HG02870 (cell line): ENCODE measurements around the gene SH2B2.

Experiments used
- ATAC-seq: cut with Tn5 transposase; IDR thresholded peaks from one replicate; pipeline ENCODE4 v1.9.1; 2021; ENCODE audit warnings: mild to moderate bottlenecking, moderate library complexity; ENCODE audit not compliant: unreplicated experiment

The SH2B2 gene

GRCh38 chr7:102286237-102287110 lies at the start of gene SH2B2:
SH2B2 (plus strand) TSS chr7:102286868; CDS start chr7:102300551, 13,683 bp downstream.
- ATAC-seq: no peak

GRCh38 chr7:102239206-102239820 lies 47.4 kb upstream of the SH2B2 start:
- no peak for ATAC-seq

- no peak for ATAC-seq
Measured at GRCh38 chr7:102241431-102241830, 45.2 kb upstream of the SH2B2 start.

GRCh38 chr7:102244601-102245000 lies 42.1 kb upstream of the SH2B2 start:
- ATAC-seq: no peak

GRCh38 chr7:102248081-102248455 lies 38.6 kb upstream of the SH2B2 start:
- ATAC-seq: no peak

GRCh38 chr7:102248456-102249395 lies 37.9 kb upstream of the SH2B2 start:
- no peak for ATAC-seq

- no peak for ATAC-seq
Measured at GRCh38 chr7:102251531-102252365, 34.9 kb upstream of the SH2B2 start.

- ATAC-seq: no peak
Measured at GRCh38 chr7:102252366-102252982, 34.2 kb upstream of the SH2B2 start.

GRCh38 chr7:102253066-102253972 lies 33.3 kb upstream of the SH2B2 start:
- ATAC-seq: no peak

- no peak for ATAC-seq
Measured at GRCh38 chr7:102253973-102254370, 32.7 kb upstream of the SH2B2 start.

GRCh38 chr7:102254521-102254920 lies 32.1 kb upstream of the SH2B2 start:
- no peak for ATAC-seq

- no peak for ATAC-seq
Measured at GRCh38 chr7:102255501-102255900, 31.2 kb upstream of the SH2B2 start.

- no peak for ATAC-seq
Measured at GRCh38 chr7:102255916-102256315, 30.8 kb upstream of the SH2B2 start.

GRCh38 chr7:102258073-102258748 lies 28.5 kb upstream of the SH2B2 start:
- ATAC-seq: no peak

GRCh38 chr7:102258749-102259107 lies 27.9 kb upstream of the SH2B2 start:
- no peak for ATAC-seq

GRCh38 chr7:102260856-102261255 lies 25.8 kb upstream of the SH2B2 start:
- no peak for ATAC-seq

GRCh38 chr7:102261451-102261850 lies 25.2 kb upstream of the SH2B2 start:
- ATAC-seq: no peak

- no peak for ATAC-seq
Measured at GRCh38 chr7:102262546-102262945, 24.1 kb upstream of the SH2B2 start.
